HepG2 (cell line): ENCODE results near the gene MXD1. TPM values are rescaled to one million over a fixed set of nuclear protein-coding genes. Genes with fewer than 3 reads are reported as not detected.

Source experiments
- KDM5A ChIP-seq: fragments of 200-600 bp; sonication (generic); IDR thresholded peaks from 2 replicates; pipeline ENCODE4 v1.7.0; 2018; ENCODE audit warnings: antibody characterized with exemption, mild to moderate bottlenecking, low read length, borderline replicate concordance
- KLF16 ChIP-seq, 2 experiments: sonication (generic) in 1 of 2; formaldehyde crosslinking in 1 of 2; IDR thresholded peaks; 2 replicates each; pipeline versions ENCODE4 v1.6.1 to v1.8.0; 2016 to 2023; ENCODE audit warnings: missing genetic modification reagents in 2 of 2, missing compliant biosample characterization in 1 of 2
- NFE2 ChIP-seq: sonication (generic); formaldehyde crosslinking; IDR thresholded peaks from 2 replicates; pipeline ENCODE4 v1.4.0; 2020; ENCODE audit warnings: missing genetic modification reagents
- PPARG ChIP-seq: conservative IDR thresholded peaks from 2 replicates; pipeline ENCODE4 v1.6.1; 2016; ENCODE audit warnings: missing biosample characterization, missing genetic modification reagents
- SSRP1 ChIP-seq: IDR thresholded peaks from 2 replicates; pipeline ENCODE4 v1.6.1; 2016; ENCODE audit warnings: control low read depth
- TEAD3 ChIP-seq: optimal IDR thresholded peaks from 2 replicates; pipeline ENCODE3; 2016; ENCODE audit warnings: borderline replicate concordance
- THAP11 ChIP-seq: IDR thresholded peaks from 2 replicates; pipeline ENCODE4 v1.6.1; 2016; ENCODE audit warnings: missing biosample characterization, missing genetic modification reagents
- TRIM24 ChIP-seq: sonication (generic); formaldehyde crosslinking; IDR thresholded peaks from 2 replicates; pipeline ENCODE4 v1.8.0; 2022; ENCODE audit warnings: mild to moderate bottlenecking, missing genetic modification reagents
- ZC3H4 ChIP-seq: sonication (generic); formaldehyde crosslinking; IDR thresholded peaks from 2 replicates; pipeline ENCODE4 v1.4.0; 2020; ENCODE audit warnings: missing genetic modification reagents, borderline replicate concordance
- ZFP90 ChIP-seq: sonication (generic); formaldehyde crosslinking; IDR thresholded peaks from 2 replicates; pipeline ENCODE4 v1.8.0; 2022; ENCODE audit warnings: missing genetic modification reagents, mild to moderate bottlenecking, inconsistent platforms, borderline replicate concordance
- ZNF343 ChIP-seq: sonication (generic); formaldehyde crosslinking; IDR thresholded peaks from 2 replicates; pipeline ENCODE4 v1.4.0; 2020; ENCODE audit warnings: mild to moderate bottlenecking, missing genetic modification reagents
- polyA plus RNA-seq, 8 experiments: library from polyadenylated mRNA; depleted of rRNA in 3 of 8; stranded (reverse) in 7 of 8; unstranded in 1 of 8; fragments of >200 nt; fragmentation: Illumina TruSeq in 4 of 8; extraction: Trizol in 4 of 8; gene quantifications; 2 replicates each; pipeline versions ENCODE4 v1.2.1 to v1.2.3, GENCODE V29; 2011 to 2016; ENCODE audit warnings: low read depth in 4 of 8, missing spikeins in 1 of 8, mixed read lengths in 1 of 8; ENCODE audit not compliant: insufficient read depth in 1 of 8
- total RNA-seq, 5 experiments: library from RNA; depleted of rRNA; stranded (reverse); fragments of >200 nt; fragmentation: Illumina TruSeq; extraction: Trizol; gene quantifications; 2 replicates each; pipeline ENCODE4 v1.2.3, GENCODE V29; 2016; ENCODE audit warnings: low read depth in 1 of 5
- TF ChIP-seq, protein P1 (sequence below): sonication (generic); formaldehyde crosslinking; IDR thresholded peaks from 2 replicates; pipeline ENCODE4 v1.4.0; 2020; ENCODE audit warnings: missing genetic modification reagents, mild to moderate bottlenecking, borderline replicate concordance
- TF ChIP-seq, protein P2 (sequence below), 2 experiments: fragments of 450-650 bp in 1 of 2; sonication (generic) in 1 of 2; formaldehyde crosslinking; IDR thresholded peaks; 2 replicates each; pipeline versions ENCODE4 v1.5.0 to v1.8.0; 2020 to 2022; ENCODE audit warnings: mild to moderate bottlenecking in 1 of 2, missing genetic modification reagents in 1 of 2
- TF ChIP-seq, protein P3 (sequence below): sonication (generic); formaldehyde crosslinking; IDR thresholded peaks from 2 replicates; pipeline ENCODE4 v1.5.0; 2020; ENCODE audit warnings: mild to moderate bottlenecking, missing genetic modification reagents
- TF ChIP-seq, protein P4 (sequence below): sonication (generic); formaldehyde crosslinking; IDR thresholded peaks from 2 replicates; pipeline ENCODE4 v1.4.0; 2020; ENCODE audit warnings: missing genetic modification reagents, borderline replicate concordance
- TF ChIP-seq, protein P5 (sequence below): sonication (generic); formaldehyde crosslinking; IDR thresholded peaks from 2 replicates; pipeline ENCODE4 v1.9.0; 2021; ENCODE audit warnings: missing genetic modification reagents, mild to moderate bottlenecking, borderline replicate concordance
- TF ChIP-seq, protein P6 (sequence below): sonication (generic); formaldehyde crosslinking; IDR thresholded peaks from 2 replicates; pipeline ENCODE4 v1.4.0; 2020; ENCODE audit warnings: missing genetic modification reagents, low read depth, mild to moderate bottlenecking, borderline replicate concordance

Gene MXD1
- total and polyA plus RNA-seq, 2 of the 13 experiments (the other 11 are each of a cell fraction or from before 2014, with no cell fraction given), result 6.4 to 14.9 TPM

DNA sequence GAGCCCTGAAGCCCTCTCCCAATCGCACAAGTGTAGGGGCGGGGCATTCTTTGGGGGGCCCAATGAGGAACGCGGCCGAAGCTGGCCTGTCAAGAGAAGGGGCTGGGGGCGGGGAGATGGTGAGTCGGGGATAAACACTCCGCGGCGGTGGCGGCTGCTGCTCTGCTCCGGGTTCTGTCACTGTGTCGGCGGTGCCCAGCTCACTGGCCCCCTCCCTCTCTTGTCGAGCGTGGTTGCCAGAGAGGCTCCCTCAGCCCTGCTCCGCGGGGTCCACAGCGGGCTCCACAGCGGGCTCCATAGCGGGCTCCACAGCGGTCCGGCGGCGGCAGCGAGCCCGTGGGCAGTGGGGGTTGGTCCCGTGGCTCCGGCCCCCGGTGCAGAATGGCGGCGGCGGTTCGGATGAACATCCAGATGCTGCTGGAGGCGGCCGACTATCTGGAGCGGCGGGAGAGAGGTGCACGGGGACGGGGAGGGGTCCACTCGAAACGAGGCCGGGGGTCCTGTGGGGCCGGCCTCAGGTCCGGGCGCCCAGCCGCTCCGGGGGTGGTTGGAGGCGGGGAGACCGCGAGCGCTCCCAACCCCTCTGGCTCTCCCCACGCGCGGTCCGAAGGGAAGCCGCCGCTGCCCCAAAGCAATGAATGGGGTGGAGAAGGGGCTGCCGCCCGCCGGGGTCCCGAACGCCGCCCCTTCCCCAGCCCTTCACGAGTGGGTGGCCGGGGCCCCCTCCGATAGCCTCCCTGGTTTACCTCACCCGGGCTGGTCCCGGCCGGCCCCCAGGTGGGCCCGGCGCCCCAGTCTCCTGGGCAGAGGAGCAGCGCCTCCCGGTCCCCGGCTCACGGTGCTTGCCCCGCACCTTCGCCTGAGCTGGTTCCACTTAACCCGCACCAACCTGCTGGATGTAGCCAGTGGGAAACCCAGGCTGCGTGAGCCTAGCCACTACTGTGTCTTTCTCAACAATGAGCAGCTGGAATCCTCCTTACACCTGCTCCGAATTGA is at the start of gene MXD1 (continued):
- TF ChIP-seq, protein P1, sequence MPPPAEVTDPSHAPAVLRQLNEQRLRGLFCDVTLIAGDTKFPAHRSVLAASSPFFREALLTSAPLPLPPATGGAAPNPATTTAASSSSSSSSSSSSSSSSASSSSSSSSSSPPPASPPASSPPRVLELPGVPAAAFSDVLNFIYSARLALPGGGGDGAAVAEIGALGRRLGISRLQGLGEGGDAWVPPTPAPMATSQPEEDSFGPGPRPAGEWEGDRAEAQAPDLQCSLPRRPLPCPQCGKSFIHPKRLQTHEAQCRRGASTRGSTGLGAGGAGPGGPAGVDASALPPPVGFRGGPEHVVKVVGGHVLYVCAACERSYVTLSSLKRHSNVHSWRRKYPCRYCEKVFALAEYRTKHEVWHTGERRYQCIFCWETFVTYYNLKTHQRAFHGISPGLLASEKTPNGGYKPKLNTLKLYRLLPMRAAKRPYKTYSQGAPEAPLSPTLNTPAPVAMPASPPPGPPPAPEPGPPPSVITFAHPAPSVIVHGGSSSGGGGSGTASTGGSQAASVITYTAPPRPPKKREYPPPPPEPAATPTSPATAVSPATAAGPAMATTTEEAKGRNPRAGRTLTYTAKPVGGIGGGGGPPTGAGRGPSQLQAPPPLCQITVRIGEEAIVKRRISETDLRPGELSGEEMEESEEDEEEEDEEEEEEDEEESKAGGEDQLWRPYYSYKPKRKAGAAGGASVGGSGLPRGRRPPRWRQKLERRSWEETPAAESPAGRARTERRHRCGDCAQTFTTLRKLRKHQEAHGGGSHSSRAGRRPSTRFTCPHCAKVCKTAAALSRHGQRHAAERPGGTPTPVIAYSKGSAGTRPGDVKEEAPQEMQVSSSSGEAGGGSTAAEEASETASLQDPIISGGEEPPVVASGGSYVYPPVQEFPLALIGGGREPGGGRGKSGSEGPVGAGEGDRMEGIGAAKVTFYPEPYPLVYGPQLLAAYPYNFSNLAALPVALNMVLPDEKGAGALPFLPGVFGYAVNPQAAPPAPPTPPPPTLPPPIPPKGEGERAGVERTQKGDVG (CRISPR knock-in tag), result no peak
- no peak for TF ChIP-seq ZC3H4
- TF ChIP-seq, protein P2, sequence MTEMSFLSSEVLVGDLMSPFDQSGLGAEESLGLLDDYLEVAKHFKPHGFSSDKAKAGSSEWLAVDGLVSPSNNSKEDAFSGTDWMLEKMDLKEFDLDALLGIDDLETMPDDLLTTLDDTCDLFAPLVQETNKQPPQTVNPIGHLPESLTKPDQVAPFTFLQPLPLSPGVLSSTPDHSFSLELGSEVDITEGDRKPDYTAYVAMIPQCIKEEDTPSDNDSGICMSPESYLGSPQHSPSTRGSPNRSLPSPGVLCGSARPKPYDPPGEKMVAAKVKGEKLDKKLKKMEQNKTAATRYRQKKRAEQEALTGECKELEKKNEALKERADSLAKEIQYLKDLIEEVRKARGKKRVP (CRISPR knock-in tag; IDR thresholded peaks at IDR 0.05), result no peak
- TF ChIP-seq, protein P3, sequence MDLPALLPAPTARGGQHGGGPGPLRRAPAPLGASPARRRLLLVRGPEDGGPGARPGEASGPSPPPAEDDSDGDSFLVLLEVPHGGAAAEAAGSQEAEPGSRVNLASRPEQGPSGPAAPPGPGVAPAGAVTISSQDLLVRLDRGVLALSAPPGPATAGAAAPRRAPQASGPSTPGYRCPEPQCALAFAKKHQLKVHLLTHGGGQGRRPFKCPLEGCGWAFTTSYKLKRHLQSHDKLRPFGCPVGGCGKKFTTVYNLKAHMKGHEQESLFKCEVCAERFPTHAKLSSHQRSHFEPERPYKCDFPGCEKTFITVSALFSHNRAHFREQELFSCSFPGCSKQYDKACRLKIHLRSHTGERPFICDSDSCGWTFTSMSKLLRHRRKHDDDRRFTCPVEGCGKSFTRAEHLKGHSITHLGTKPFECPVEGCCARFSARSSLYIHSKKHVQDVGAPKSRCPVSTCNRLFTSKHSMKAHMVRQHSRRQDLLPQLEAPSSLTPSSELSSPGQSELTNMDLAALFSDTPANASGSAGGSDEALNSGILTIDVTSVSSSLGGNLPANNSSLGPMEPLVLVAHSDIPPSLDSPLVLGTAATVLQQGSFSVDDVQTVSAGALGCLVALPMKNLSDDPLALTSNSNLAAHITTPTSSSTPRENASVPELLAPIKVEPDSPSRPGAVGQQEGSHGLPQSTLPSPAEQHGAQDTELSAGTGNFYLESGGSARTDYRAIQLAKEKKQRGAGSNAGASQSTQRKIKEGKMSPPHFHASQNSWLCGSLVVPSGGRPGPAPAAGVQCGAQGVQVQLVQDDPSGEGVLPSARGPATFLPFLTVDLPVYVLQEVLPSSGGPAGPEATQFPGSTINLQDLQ, result peak; percentile 83; the same call in 1 of the 2 replicates
- TF ChIP-seq PPARG (CRISPR knock-in tag), result no peak
- no peak for TF ChIP-seq TRIM24
- peak; percentile 64; the same call in 1 of the 2 replicates for TF ChIP-seq KDM5A
- TF ChIP-seq, protein P4, sequence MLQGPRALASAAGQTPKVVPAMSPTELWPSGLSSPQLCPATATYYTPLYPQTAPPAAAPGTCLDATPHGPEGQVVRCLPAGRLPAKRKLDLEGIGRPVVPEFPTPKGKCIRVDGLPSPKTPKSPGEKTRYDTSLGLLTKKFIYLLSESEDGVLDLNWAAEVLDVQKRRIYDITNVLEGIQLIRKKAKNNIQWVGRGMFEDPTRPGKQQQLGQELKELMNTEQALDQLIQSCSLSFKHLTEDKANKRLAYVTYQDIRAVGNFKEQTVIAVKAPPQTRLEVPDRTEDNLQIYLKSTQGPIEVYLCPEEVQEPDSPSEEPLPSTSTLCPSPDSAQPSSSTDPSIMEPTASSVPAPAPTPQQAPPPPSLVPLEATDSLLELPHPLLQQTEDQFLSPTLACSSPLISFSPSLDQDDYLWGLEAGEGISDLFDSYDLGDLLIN (CRISPR knock-in tag), result no peak
- no peak for TF ChIP-seq THAP11 (CRISPR knock-in tag)
- no peak for TF ChIP-seq TEAD3 (CRISPR knock-in tag)
- TF ChIP-seq SSRP1, result no peak
- TF ChIP-seq, protein P5, sequence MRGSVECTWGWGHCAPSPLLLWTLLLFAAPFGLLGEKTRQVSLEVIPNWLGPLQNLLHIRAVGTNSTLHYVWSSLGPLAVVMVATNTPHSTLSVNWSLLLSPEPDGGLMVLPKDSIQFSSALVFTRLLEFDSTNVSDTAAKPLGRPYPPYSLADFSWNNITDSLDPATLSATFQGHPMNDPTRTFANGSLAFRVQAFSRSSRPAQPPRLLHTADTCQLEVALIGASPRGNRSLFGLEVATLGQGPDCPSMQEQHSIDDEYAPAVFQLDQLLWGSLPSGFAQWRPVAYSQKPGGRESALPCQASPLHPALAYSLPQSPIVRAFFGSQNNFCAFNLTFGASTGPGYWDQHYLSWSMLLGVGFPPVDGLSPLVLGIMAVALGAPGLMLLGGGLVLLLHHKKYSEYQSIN (CRISPR knock-in tag), result no peak
- no peak for TF ChIP-seq ZNF343 (CRISPR knock-in tag)
- TF ChIP-seq, protein P6, sequence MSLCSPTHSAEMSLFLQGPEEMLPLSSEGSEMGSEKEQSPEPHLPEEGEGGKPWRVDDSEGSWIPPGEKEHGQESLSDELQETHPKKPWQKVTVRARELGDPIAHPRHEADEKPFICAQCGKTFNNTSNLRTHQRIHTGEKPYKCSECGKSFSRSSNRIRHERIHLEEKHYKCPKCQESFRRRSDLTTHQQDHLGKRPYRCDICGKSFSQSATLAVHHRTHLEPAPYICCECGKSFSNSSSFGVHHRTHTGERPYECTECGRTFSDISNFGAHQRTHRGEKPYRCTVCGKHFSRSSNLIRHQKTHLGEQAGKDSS (CRISPR knock-in tag), result no peak; the same call in 1 of the 2 replicates
- TF ChIP-seq ZFP90 (CRISPR knock-in tag), result no peak
- no peak; a peak in 1 of 4 replicates for TF ChIP-seq KLF16 (CRISPR knock-in tag; IDR thresholded peaks at IDR 0.05)
- TF ChIP-seq NFE2 (CRISPR knock-in tag), result no peak
